Fibroblast of skin of scalp (primary cell): ENCODE measurements around the gene SFMBT1. TPM values are rescaled to one million over a fixed set of nuclear protein-coding genes. Genes with fewer than 3 reads are reported as not detected.

Source experiments
- DNase-seq: peaks from one replicate; pipeline ENCODE4 v3.0.0-alpha.2; 2013
- polyA plus RNA-seq, 2 experiments: library from polyadenylated mRNA; unstranded; fragments of 120-200 nt; gene quantifications; one replicate each; pipeline ENCODE4 v1.2.1, GENCODE V29; 2013; ENCODE audit not compliant: insufficient read length in 2 of 2

Gene SFMBT1
- 1.4 TPM for polyA plus RNA-seq (2013, experiment 1 of 2; ENCODE audit: insufficient read length)
- polyA plus RNA-seq (2013, experiment 2 of 2; ENCODE audit: insufficient read length): 1.5 TPM

- DNase-seq: peak; percentile 66
These were observed at the start of gene SFMBT1 for GRCh38 chr3:53045518-53046170. Gene SFMBT1, minus strand, starts transcription at chr3:53046073. Its CDS starts 76,945 bp downstream, at chr3:52969128.

DNA sequence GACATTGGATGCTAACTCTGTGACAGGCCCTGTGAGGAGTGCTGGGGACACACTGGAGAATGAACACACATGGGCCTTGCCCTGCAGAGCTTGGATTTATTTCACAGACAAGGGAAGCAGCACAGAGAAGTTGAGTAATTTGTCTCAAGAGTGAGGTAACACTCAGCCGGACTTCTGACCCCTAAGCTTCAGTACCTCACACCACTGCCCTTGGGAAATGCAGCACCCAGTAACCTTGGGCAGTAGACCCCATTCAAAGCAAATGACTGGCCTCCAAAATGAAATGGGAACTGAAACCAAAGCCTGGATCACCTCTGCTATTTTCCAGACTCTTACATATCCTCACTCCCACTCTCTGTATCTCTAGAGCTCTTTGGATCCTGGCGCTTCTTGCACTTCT, 47.1 kb upstream of the SFMBT1 start:
- no peak for DNase-seq

DNA sequence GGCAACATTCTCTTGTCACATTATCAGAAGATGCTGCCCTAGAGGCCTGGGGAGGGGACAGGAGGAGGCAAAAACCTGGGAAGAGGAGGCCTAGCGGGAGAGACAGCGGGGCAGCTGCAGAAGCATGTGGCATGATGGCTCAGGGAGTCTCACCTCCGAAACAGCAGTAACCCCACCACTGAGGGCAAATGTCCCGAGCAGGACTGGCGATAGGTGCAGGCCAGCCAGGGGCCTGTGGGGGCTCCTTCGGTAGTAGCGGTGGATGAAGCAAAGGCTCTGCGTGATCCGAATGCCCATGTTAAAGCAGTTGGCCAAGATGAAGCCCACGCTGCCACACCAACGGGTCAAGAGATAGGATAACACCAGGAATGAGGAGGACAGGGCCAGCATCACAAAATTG, 46.3 kb upstream of the SFMBT1 start:
- no peak for DNase-seq

DNA sequence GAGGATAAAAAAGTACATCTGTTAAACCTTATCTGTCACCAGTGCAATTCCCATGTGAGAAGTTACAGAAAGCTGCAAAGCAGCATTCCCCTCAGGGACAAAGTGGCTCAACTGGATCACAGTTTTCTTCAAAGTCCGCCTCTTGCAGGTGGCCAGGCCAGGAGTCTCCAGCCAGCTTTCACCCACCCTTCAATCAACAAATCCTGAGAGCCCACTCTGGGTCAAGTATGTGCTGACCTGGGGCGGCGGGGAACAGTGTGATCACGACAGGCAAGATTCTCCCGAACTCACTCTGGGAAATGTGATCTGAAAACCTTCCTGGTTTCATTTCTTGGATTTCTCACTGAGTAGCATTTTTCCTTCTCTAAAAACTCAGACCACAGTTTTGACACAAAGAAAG, 45.1 kb upstream of the SFMBT1 start:
- no peak for DNase-seq

DNA sequence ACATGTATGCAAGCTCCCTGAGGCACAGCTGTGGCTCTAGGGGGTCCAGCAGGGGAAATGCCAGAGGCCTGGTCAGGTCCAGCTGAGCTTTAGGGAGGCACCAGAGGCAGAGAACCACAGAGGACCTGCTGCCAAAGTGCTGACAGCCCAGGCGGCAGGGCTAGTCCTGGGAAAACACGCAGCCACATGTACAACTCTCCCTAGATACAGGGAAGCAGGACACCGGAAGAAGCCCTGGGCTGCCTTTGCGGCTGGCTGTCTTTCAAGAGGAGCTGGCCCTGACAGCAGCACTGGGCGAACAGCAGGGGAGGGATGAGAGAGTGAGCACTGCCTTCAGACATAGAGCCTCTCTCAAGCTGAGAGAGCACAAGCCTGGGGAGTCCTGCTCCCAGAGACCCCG, 43.6 kb upstream of the SFMBT1 start:
- no peak for DNase-seq

GRCh38 chr3:53085476-53085875, 39.6 kb upstream of the SFMBT1 start:
- no peak for DNase-seq

DNA sequence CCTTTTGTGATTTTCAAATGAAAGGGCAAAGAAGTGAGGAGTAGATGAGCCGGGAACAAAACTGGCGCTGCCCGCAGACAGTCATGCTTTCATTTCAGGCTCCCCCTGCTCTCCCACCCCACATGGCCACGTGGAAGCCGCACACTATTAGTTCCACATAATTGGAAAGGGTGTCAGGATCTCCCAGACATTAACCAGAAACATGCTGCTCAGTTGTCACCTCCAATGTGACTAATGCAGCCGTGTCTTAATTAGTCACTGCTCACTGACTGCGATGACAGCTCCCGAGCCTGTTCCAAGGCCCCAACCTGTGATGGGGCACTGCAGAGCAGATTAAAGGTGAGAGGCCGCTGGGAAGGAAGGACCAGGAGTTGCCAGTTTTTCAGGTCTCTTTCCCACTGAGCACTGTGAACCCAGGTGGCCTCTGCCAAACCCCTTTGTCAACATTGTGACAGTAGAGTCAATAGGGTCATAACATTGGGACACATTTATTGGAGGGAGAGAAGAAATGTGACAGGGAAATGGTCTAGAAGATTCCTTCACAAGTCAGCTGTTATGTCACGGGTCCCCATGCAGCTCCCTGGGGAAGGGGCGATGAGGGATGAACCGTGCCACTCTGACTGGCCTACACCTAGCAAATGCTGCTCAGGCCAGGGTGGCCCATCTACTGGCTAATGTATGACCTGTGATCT, 38.6 kb upstream of the SFMBT1 start:
- peak; percentile 56 for DNase-seq

DNA sequence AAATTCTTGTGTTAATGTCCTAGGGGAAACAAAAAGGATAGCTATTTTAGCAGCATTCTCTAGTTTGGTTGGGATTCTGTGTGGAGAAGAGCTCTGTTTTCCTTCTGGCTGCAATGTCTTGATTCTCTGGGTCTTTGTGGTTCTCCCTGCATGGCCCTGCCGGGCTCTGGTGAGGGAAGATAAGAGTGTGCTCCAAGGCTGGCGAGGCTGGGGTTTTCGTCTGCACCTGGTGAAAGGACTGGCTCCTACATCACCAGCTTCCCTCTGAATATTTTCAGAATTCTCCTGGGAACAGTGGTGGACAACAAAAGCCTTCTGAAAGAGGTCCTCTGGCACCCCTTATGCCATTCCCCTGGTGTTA, 38.1 kb upstream of the SFMBT1 start:
- no peak for DNase-seq

- peak; percentile 85 for DNase-seq
These were observed 37.6 kb upstream of the SFMBT1 start for GRCh38 chr3:53083521-53083920.

DNA sequence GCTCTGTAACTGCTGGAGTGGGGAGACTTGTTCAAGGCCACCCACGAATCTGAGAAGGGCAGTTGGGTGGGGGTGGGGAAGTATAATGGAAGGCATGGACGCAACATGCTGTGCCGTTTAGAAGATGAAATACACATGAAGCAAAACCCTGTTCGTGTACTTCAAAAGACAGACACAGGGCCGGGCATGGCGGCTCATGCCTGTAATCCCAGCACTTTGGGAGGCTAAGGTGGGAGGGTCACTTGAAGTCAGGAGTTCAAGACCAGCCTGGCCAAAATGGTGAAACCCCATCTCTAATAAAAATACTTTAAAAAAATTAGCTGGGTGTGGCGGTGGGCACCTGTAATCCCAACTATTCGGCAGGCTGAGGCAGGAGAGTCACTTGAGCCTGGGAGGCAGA, 36.9 kb upstream of the SFMBT1 start:
- DNase-seq: no peak

GRCh38 chr3:53081318-53081717, 35.4 kb upstream of the SFMBT1 start:
- DNase-seq: no peak

- no peak for DNase-seq
These were observed 34.8 kb upstream of the SFMBT1 start for GRCh38 chr3:53080612-53081205.

GRCh38 chr3:53079791-53080555, 34.1 kb upstream of the SFMBT1 start:
- no peak for DNase-seq

- no peak for DNase-seq
These were observed 33.3 kb upstream of the SFMBT1 start for GRCh38 chr3:53079147-53079546.

DNA sequence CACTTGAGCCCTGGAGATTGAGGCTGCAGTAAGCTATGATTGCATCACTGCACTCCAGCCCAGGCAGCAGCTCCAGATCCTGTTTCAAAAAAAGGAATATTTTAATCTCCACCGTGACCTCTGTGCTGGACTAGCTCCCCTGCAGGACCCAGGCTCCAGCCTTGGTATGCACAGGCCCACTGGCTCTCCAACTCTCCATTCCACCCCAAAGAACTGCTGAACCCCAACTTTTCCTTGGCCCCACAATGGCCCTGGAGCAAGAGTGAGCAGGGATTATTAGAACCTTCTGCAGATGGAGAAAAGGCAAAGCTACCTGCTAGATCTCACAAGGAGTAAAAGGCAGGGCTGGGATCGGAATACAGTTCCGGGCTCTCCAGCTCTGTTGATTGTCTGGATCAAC, 32.8 kb upstream of the SFMBT1 start:
- DNase-seq: no peak

DNA sequence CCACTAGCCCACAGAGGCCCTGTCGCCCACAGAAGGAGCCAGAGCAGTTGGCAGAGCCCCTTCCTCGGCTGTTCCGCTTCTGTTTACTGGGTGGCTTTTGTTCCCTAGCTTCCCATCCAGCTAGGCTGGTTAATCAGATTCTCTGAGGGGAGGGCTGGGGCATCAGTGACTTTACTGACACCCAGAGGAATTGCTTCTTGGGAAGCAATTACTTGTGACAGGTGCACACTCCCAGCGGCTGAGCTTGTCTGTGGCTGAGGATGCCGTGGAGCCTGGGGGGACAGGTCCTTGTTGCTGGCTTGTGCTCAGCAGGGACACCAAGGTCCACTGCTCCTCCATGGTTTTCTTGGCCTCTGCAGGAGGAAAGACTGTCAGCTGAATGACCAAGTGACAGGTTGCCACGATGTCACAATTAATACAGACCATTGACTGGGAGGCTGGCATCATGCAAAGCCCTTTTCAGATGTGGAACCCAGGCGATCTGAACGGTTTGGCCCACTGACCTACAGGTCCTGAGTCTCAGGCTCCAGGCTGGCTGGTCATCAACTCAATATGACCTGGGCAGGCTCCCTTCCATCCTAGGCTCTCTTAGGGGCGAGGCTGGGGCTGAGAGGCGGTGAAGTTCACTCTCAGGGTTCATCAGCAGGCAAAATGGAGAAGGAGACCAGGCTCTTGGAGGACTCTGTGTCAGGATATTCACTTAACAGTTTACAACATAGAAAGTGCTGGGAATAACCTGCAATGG, 31.8 kb upstream of the SFMBT1 start:
- no peak for DNase-seq

- DNase-seq: no peak
These were observed 29.9 kb upstream of the SFMBT1 start for GRCh38 chr3:53075743-53076140.

DNA sequence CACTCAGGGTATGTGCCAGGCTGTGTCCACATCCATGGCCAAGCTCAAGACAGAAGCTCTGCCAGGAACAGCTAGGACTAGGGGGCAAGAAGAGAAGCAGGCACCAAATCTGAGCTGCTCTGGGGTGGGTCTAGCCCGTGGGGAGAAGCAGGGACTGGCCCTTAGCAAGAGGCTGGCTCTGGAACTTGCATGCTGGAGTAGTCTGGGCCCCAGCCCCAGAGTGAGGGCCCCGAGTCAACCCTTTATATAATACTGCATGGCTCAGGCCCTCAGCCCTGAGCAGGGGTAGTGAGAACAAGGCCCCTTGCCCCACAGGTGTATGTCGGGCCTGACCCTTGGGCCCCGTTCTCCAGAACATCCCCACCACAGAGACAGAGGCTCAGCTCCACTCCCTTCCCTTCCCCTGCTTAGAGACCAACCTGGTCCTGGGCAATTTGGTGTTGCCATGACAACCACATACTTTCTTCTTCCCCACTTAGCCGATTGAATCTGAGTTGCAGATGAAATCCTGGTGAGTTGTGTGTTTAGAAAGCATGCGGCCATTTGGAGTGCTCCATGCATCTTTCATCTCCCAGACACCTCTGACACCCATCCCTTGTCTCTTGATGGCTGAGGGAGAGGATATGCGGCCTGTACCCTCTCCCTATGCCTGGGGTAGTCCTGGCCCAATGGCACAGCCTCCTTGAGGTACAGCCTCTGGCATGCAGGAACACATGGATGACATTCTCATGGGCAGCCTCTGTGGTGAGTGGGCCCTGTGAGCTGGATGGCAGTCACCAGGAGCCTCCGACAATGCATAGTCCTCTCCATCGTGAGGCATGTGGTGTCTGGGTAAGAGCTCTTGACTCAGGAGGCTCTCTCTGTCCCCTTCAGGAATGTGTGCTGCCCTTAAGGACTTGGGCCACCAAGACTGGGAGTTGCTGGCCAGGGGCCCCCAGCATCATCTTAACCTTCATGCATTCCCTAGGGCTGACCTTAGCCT, 29.2 kb upstream of the SFMBT1 start:
- no peak for DNase-seq

GRCh38 chr3:53074366-53074696, 28.5 kb upstream of the SFMBT1 start:
- no peak for DNase-seq

DNA sequence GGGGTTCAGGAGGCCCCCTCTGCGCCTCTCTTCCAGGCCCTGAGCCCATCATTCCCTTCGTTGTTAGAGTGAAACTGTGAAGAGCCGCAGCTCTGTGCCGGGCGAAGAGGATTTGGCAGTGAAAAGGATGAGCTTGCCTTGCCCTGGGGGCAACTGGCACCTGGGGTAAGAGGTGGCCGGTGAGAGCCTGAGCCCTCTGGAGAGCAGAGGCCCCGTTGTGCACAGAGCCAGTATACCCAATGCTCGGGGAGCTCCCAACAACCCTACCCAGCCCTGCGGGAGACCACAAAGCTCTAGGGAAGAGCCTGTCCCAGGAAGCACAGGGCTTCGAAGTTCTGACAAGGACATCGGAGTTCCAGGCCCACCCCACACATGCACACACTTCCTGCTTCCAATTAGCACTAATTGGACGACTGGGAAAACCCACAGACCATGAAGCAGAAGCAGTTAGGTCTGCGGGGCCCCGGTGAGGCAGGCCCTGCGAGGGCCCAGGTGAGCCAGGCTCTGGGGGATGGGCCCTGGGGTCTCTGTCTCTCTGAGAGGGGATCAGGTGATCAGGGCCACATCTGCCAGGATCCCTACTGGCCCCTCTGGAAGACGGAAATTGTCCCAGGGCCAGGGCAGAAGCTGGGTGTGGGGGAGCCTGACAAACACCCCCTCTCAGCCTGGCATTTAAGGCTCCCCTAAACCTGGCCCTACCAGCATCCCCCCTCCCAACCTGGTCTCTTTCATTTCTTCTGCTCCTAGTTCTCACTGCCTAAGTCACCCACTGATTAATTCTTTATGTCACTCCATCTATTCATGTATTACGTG, 27.9 kb upstream of the SFMBT1 start:
- no peak for DNase-seq
